Activated naive CD4-positive, alpha-beta T cell treated with anti-CD3 and anti-CD28 coated beads, Interleukin-2, amount 50 U/mL, for 16 hours (primary cell): ENCODE results near the gene ROR1.

Source experiments
- DNase-seq: peaks from one replicate; pipeline ENCODE4 v3.0.0-alpha.2; 2020

Gene ROR1

GRCh38 chr1:64162804-64163203, 389.0 kb downstream of the ROR1 start:
- DNase-seq = no peak

GRCh38 chr1:64163431-64163830, 389.6 kb downstream of the ROR1 start:
- DNase-seq = no peak

DNA sequence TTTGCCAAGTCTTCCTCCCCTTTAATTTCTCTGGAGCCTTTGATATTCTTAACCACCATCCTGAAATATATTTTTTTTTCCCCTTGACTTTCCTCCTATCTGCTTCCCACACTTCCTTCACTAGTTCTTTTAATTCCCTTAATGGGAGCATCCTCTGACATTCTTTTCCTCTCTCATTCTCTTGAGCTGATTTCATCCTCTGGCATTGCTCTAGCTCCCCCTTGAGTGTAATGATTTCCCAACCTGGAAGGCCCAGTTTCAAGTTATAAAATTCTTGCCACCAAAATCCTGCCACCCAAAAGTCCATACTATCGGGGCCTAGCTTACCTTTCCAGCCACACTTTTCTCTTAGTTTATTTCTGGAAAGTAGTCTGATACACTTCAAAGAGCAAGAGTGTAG, 390.2 kb downstream of the ROR1 start:
- DNase-seq = no peak

GRCh38 chr1:64166629-64167028, 392.8 kb downstream of the ROR1 start:
- DNase-seq = no peak

DNA sequence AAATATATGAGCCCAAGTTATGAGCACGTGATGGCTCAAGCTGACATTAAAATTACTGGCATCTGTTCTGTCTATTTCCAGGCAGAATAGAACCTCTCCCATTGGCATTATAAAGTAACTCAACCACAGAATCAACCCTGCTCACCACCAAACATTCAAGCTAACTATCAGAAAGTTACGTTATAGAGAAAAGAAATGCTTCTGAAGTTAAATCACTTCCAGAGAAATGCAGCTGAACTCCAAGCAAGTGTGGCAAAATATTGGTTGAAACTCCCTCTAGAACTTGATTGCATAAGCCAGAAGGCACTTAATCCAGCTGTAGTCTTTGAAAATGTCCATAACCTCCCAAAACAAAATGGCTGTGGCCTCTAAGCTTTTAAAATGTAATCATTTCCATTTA, 393.4 kb downstream of the ROR1 start:
- no peak for DNase-seq

- no peak for DNase-seq
Observed at GRCh38 chr1:64171246-64171645, 397.4 kb downstream of the ROR1 start.

DNA sequence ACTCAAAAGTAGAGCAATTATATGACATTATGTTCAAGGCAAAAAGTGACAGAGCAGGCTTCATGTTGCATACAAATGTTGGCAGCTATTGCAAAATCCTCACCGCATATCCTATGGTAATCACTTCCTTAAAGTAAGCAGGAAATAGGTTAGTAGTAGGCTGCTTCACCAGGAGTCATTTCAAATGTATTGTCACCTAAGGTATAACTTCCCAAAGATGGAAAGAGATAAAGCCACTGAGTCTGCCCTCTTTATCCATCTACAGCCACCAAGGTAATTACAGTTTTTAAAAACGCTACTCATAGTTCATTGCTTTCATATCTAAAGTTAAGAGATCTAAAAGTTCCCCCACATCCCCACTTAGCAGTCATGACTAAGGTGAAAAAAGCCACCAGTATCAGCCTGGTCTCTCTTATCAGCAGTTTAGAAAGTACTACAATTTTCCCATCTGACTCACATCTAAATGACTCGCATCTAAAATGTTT, 398.0 kb downstream of the ROR1 start:
- no peak for DNase-seq

- no peak for DNase-seq
Observed at GRCh38 chr1:64172458-64172983, 398.7 kb downstream of the ROR1 start.

DNA sequence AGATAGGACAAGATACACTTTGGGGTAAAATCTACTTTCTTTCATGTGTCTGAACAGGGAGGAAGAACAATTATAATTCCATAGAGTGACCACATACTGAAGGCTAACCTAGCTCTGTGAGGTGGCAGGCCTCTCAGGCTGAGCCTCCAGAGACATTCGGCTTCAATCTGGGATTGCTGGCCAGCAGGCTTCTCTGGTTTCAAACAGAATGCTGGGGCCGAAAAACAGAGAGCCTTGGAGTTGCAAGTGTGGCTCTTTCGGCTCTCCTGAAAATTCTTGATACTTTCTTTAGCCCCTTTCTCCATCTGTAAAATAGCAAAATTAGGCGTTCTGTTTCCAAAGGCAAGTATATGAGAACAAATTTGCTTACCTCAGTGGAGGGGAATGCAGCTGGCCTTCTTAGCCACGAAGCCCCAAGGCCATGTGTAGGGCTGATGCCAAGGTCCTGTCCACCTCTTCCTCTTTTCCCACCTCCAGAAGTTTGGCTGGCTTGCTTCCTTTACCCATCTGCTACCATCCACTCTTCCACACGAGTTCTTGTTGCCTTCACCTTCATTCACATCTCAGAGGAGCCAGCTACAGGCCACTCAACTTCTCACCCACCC, 399.6 kb downstream of the ROR1 start:
- no peak for DNase-seq

DNA sequence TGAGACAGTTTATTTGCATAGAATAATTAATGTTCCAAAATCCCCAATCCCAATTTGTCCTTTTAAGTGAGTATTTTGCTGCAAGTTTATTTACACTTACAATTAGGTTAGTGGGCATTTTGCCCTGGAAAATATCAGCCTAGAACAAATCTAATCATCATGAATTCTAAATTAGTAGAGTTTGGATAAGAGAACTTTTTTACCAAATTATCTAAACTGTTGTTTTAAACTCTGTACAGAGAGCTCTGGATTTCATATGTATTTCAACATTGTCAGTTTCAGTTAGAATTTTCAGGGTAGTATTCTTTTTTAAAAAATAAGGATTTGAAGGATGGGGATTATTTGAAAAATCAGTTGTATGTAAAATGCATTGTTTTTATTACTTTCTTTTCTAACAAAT, 401.8 kb downstream of the ROR1 start:
- no peak for DNase-seq

DNA sequence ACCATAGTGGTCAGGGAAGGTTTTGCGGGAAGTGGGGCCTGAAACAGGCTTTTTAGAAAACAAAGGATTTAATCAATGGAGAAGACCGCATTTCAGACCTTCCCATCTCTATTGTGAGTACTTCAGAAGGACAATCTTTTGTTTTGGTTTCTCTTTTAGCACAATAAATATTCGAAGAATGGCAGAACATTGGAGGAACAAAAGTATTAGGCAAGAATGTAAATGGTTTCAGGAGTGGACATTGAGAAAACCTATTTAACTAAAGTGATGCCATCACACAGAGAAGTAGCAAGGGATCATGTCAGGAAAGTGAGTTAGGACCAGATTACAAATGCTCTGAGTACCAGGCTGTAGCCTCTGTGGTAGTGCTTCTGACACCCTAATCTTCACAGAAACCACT, 402.8 kb downstream of the ROR1 start:
- DNase-seq = no peak

GRCh38 chr1:64179588-64179987, 405.8 kb downstream of the ROR1 start:
- DNase-seq = no peak

DNA sequence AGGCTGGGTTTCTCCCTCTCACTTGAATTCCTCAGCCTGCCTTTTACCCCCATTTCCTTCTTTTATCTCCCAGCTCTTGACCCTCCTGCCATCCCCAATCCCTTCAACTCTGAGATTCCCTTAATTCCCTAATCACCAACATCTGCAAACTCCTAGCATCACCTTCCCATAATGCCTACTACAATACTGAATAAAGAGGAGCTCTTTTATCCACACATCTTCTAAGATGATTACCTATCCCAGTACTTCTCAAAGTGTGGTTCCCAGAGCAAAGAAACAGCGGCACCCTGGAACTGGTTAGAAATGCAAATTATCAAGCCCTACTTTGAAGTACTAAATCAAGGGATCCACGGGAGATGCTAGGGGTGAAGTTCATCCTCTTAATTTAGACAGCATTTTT, 408.4 kb downstream of the ROR1 start:
- no peak for DNase-seq

DNA sequence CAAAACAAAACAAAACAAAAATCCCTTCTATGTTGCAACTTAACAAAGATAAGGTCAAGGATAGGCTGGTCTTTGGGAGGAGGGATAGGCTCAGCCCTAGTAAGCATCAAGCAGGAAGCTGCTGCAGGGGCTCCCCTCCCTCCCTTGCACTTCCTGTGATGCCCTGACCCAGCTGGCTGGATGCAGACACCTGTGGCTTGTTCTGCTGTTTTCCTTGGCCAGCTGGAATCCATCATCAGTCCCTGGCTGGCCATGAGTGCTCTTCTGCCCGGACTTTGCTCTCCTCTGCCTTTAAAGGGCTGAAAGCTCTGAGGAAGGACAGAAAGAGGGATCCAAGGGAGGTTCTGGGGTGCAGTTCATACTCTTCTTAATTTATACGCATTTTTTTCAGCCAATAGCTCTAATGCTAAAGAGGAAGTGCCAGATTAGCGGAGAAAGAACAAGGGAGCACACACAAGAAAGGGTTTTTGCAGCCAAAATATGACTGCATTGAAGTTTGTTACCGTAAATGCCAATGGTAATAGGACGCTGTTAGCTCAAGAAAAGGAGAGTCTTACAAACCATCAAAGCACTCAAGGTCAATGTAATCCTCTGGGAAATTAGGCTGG, 409.7 kb downstream of the ROR1 start:
- DNase-seq = no peak

- DNase-seq = no peak
Observed at GRCh38 chr1:64184003-64184440, 410.2 kb downstream of the ROR1 start.

DNA sequence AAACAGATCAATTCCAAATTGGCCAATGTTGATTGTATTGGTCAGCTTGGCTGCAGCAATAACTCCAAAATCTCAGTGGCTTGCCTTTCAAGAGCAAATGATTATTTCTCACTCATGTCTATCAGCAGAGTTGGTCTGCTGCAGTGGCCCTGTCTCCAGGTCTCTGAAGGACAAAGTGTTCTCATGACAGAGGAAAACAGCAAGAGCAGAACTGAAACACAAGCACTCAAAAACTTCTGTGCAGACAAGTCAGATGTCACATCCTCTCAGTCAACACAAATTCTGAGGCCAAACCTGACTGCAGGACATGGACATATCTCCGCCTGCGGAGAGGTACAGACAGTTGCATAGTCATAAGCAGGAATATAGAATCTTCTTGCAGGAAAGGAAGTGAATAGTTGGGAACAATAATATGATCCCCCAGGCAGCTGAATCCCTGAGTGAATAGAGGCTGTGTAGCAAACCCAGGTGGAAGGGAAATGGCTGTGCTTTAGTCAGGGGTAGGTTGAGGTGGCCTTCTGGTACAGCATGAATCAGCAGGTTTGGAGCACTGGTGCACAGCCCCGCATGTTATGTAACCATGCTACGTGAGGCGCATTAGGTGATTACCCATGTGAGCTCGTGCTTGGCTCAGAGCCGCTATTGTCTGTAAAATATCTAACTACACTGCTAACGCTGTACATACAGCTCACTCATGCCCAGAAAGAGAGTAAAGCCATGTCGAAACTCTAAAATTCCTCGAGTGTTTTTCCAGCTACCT, 412.5 kb downstream of the ROR1 start:
- DNase-seq = no peak

DNA sequence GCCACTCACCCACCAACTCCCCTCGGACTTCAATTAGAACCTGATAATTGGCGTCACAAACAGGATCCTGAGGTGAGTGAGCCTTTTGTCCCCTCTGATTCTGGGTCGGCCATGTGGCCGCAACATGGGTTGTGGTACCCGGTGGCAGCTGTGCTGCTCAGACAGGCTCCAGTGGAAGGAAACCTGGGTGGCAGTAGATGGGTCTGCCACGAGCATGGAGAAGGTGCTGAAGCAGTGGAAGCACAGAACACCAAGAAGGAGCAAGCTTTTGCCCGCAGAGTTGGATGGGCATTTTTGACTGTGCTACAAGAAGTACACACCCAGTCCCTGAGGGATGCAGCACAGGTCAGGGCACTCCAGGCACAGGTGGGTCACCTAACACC, 413.1 kb downstream of the ROR1 start:
- no peak for DNase-seq

DNA sequence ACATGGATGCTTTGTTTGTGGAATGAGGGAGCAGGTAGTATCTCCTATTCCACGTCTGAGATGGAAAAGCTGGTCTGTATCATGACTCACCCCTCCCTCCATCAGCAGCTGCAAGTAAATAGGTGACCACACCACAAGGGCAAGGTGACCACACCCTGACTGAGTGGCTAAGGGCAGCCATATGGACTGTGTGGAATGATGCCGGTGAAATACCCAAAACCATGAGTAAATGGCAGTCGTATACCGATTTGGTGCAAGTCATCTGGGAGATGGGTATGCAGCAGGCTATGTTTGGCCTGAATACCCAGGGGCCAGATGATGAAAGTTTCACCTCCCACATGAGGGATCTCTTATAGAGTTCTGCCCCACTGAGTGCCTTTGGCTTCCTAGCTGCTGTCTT, 413.8 kb downstream of the ROR1 start:
- no peak for DNase-seq

- DNase-seq = no peak
Observed at GRCh38 chr1:64192290-64192689, 418.5 kb downstream of the ROR1 start.

GRCh38 chr1:64194168-64195080, 420.6 kb downstream of the ROR1 start:
- DNase-seq = no peak

GRCh38 chr1:64195081-64195395, 421.2 kb downstream of the ROR1 start:
- no peak for DNase-seq

DNA sequence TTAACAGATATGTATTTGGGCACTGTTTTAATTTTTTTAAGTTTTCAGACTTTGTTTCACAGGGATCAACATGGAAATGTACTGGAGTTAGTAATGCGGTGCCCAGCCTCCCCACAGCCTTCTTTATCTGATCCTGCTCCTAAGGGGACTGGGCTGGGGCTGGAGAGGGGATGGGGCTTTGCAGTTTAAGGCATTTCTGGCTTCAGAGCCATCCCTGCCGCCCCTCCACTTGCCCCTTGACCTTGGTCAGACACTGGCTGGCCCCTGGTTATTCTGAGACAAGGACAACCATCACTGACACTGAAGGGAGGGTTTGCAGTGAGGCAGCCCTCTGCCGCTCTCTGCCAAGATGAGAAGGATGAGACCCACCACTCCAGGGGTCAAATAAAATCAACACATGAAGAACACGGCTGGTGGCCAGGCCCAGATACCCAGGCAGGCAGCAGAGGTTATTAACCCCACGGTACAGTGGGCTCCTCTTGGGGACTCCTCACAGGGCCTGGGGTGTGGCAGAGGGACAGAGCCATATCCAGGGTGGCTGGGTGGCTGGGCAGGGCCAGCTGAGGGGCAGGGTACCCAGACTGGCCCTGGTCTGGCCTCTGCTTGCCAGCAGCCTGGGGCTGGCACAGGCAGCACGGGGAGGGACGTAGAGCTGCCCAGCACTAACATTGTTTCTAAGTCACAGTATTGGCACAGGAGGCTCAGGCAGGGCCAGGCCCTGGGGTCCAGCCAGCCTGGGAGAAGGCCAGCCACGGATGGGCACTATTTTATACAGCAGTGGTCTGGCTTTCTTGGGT, 422.5 kb downstream of the ROR1 start:
- DNase-seq = no peak
